Natural killer cell (primary cell): ENCODE results near the gene EFHB. TPM values are rescaled to one million over a fixed set of nuclear protein-coding genes. Genes with fewer than 3 reads are reported as not detected.
"Not testable (repeated sequence)": the region's sequence is repeated elsewhere in the genome, so short reads cannot be mapped to it uniquely, and the experiment has no call there.

Experiments
- ATAC-seq, 3 donors: fragments of 150-1000 bp in 2 of 3; fragments of 200-7000 bp in 1 of 3; cut with Tn5 transposase; 1 replicate in 1 of 3; 2 replicates in 2 of 3; pipeline ENCODE4 v1.10.0; 2021; ENCODE audit warnings: mild to moderate bottlenecking in 2 of 3, moderate library complexity in 2 of 3
- DNase-seq, 2 donors: peaks; one replicate each; pipeline versions ENCODE4 v3.0.0 to v3.0.0-alpha.2; 2013 to 2021; ENCODE audit warnings: mixed read lengths in 1 of 2
- H3K27ac ChIP-seq: one replicate; pipeline ENCODE4 v1.5.1; 2013; ENCODE audit warnings: mild to moderate bottlenecking, low read length
- H3K27me3 ChIP-seq: one replicate; pipeline ENCODE4 v1.6.1; 2013; ENCODE audit warnings: low read length; ENCODE audit not compliant: control insufficient read depth, insufficient read depth
- H3K36me3 ChIP-seq: one replicate; pipeline ENCODE4 v1.6.1; 2013; ENCODE audit warnings: low read length; ENCODE audit not compliant: control insufficient read depth, insufficient read depth
- H3K4me1 ChIP-seq: one replicate; pipeline ENCODE4 v1.6.1; 2013; ENCODE audit warnings: low read length; ENCODE audit not compliant: control insufficient read depth, insufficient read depth
- H3K4me3 ChIP-seq: one replicate; pipeline ENCODE4 v1.5.1; 2013; ENCODE audit warnings: low read length
- H3K9me3 ChIP-seq: one replicate; pipeline ENCODE4 v1.6.1; 2013; ENCODE audit warnings: low read length; ENCODE audit not compliant: control insufficient read depth, insufficient read depth
- H3K27ac Mint-ChIP-seq, 2 donors: one replicate each; pipeline ENCODE4 v1.8.0; 2022; ENCODE audit warnings: mild to moderate bottlenecking in 2 of 2, mixed read lengths in 2 of 2, moderate library complexity in 1 of 2
- H3K27me3 Mint-ChIP-seq, 2 donors: one replicate each; pipeline ENCODE4 v1.8.0; 2022; ENCODE audit warnings: low read depth in 2 of 2, mixed read lengths in 2 of 2
- H3K36me3 Mint-ChIP-seq: one replicate; pipeline ENCODE4 v1.8.0; 2022; ENCODE audit warnings: mixed read lengths
- H3K4me1 Mint-ChIP-seq, 2 donors: one replicate each; pipeline ENCODE4 v1.8.0; 2022; ENCODE audit warnings: mixed read lengths in 2 of 2
- H3K4me3 Mint-ChIP-seq: one replicate; pipeline ENCODE4 v1.8.0; 2022; ENCODE audit warnings: mild to moderate bottlenecking, moderate library complexity, mixed read lengths
- H3K9me3 Mint-ChIP-seq, 2 donors: one replicate each; pipeline ENCODE4 v1.8.0; 2022; ENCODE audit warnings: mixed read lengths in 2 of 2
- WGBS: methylation state at CpG from one replicate; pipeline ENCODE4 v1.1.7; 2013; ENCODE audit warnings: missing lambda C conversion rate; ENCODE audit not compliant: insufficient coverage; 5-methylcytosine and 5-hydroxymethylcytosine counted together
- intact Hi-C: fragments of 100-400 bp; cut with micrococcal nuclease; formaldehyde crosslinking; loops from one replicate; pipeline ENCODE4 v1.14.2; 2022
- total RNA-seq, 4 donors: library from RNA; stranded (reverse); fragments of 120-200 nt in 1 of 4; gene quantifications; one replicate each; pipeline versions ENCODE4 v1.2.3 to v1.2.4, GENCODE V29; 2013 to 2022
- TF ChIP-seq, protein P1 (sequence below): fragments of 200-600 bp; IDR thresholded peaks from one replicate; pipeline ENCODE4 v1.8.0; 2022; ENCODE audit warnings: antibody characterized with exemption

EFHB gene
- total RNA-seq, 3 donors from 2014 or later (not counting 1 experiment from before 2014, with no cell fraction given), result 0.68 to 4.9 TPM; not detected in 1

GRCh38 chr3:19877656-19878055 lies 56.4 kb downstream of the EFHB start:
- H3K9me3 Mint-ChIP-seq, result no peaks in the 10 kb centered on the region
- H3K27ac Mint-ChIP-seq, result no peak overlapping the region
- H3K27ac ChIP-seq, result no peak overlapping the region
- WGBS, result 83% methylated on average over 3 of the region's 3 CpGs
- no peaks in the 10 kb centered on the region for H3K36me3 Mint-ChIP-seq
- no peak overlapping the region for H3K4me3 ChIP-seq
- ATAC-seq (no peak), DNase-seq (no peak)
- intact Hi-C loops, result no loop called here
- H3K4me3 Mint-ChIP-seq, result no peak overlapping the region
- TF ChIP-seq, protein P1, sequence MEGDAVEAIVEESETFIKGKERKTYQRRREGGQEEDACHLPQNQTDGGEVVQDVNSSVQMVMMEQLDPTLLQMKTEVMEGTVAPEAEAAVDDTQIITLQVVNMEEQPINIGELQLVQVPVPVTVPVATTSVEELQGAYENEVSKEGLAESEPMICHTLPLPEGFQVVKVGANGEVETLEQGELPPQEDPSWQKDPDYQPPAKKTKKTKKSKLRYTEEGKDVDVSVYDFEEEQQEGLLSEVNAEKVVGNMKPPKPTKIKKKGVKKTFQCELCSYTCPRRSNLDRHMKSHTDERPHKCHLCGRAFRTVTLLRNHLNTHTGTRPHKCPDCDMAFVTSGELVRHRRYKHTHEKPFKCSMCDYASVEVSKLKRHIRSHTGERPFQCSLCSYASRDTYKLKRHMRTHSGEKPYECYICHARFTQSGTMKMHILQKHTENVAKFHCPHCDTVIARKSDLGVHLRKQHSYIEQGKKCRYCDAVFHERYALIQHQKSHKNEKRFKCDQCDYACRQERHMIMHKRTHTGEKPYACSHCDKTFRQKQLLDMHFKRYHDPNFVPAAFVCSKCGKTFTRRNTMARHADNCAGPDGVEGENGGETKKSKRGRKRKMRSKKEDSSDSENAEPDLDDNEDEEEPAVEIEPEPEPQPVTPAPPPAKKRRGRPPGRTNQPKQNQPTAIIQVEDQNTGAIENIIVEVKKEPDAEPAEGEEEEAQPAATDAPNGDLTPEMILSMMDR, result no peak
- no peaks in the 10 kb centered on the region for H3K36me3 ChIP-seq
- H3K9me3 ChIP-seq, result no peaks in the 10 kb centered on the region
- H3K4me1 Mint-ChIP-seq, result no peaks in the 10 kb centered on the region
- no peaks in the 10 kb centered on the region for H3K4me1 ChIP-seq
- no peaks in the 10 kb centered on the region for H3K27me3 ChIP-seq
- H3K27me3 Mint-ChIP-seq, result no peaks in the 10 kb centered on the region

GRCh38 chr3:19866751-19867347 lies 67.2 kb downstream of the EFHB start:
- Mint-ChIP-seq H3K27ac (no peak overlapping the region), H3K4me1 (peaks cover 0 to 4% of the 10 kb centered on the region in 2 donors), H3K36me3 (no peaks in the 10 kb centered on the region), H3K4me3 (no peak overlapping the region), H3K9me3 (no peaks in the 10 kb centered on the region), H3K27me3 (peaks cover 4 to 22% of the 10 kb centered on the region in 2 donors)
- TF ChIP-seq, protein P1, result peak; percentile 63
- ATAC-seq, result peak in 1 of 3 donors; percentile 53
- H3K36me3 ChIP-seq, result no peaks in the 10 kb centered on the region
- H3K27me3 ChIP-seq, result no peaks in the 10 kb centered on the region
- peak in 1 of 2 donors; percentile 63 for DNase-seq
- intact Hi-C loops, result loop anchor here (5.0 kb wide), 1 partner anchor 820 kb away; no protein-coding TSS in a partner anchor
- H3K9me3 ChIP-seq, result no peaks in the 10 kb centered on the region
- 0% methylated on average over 5 of the region's 7 CpGs for WGBS
- H3K4me3 ChIP-seq, result no peak overlapping the region
- H3K27ac ChIP-seq, result no peak overlapping the region
- H3K4me1 ChIP-seq, result no peaks in the 10 kb centered on the region

DNA sequence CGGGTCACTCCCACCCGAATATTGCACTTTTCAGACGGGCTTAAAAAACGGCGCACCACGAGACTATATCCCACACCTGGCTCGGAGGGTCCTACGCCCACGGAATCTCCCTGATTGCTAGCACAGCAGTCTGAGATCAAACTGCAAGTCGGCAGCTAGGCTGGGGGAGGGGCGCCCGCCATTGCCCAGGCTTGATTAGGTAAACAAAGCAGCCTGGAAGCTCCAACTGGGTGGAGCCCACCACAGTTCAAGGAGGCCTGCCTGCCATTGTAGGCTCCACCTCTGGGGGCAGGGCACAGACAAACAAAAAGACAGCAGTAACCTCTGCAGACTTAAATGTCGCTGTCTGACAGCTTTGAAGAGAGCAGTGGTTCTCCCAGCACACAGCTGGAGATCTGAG lies 78.7 kb downstream of the EFHB start:
- H3K27ac Mint-ChIP-seq, H3K9me3 ChIP-seq, intact Hi-C loops, H3K9me3 Mint-ChIP-seq, H3K27me3 Mint-ChIP-seq, H3K4me3 Mint-ChIP-seq, DNase-seq, H3K4me1 ChIP-seq, H3K36me3 ChIP-seq, H3K27me3 ChIP-seq, H3K27ac ChIP-seq, H3K4me1 Mint-ChIP-seq, ATAC-seq, H3K4me3 ChIP-seq: not testable (repeated sequence)
- peaks cover 20% of the 10 kb centered on the region for H3K36me3 Mint-ChIP-seq
- WGBS, result 87% methylated on average over 12 of the region's 13 CpGs

GRCh38 chr3:19846609-19847008 lies 87.4 kb downstream of the EFHB start:
- H3K4me3 Mint-ChIP-seq, DNase-seq, H3K36me3 ChIP-seq, H3K4me3 ChIP-seq, H3K27me3 ChIP-seq, ATAC-seq, H3K4me1 ChIP-seq, H3K27ac Mint-ChIP-seq, H3K27me3 Mint-ChIP-seq, H3K9me3 ChIP-seq, H3K4me1 Mint-ChIP-seq, intact Hi-C loops, H3K27ac ChIP-seq, H3K36me3 Mint-ChIP-seq: not testable (repeated sequence)
- WGBS, result 86% methylated on average over 7 of the region's 7 CpGs
- peaks cover 8 to 22% of the 10 kb centered on the region in 2 donors for H3K9me3 Mint-ChIP-seq

Other genes starting within 250 kb of the EFHB start
- 100 to 1,000 TPM; 102 to 109 (median 102) TPM for gene RAB5A, start 12.9 kb upstream of the EFHB start, total RNA-seq
- not detected for gene PP2D1, start 78.0 kb upstream of the EFHB start, total RNA-seq
- gene KAT2B, start 106.2 kb upstream of the EFHB start, total RNA-seq, result 100 to 1,000 TPM; 132 to 156 (median 146) TPM